Femur (tissue), 1 donor: Measurements from ENCODE around the gene NCOA7.
"Not testable (repeated sequence)": the region's sequence is repeated elsewhere in the genome, so short reads cannot be mapped to it uniquely, and the experiment has no call there.

Experiments used
- DNase-seq: peaks from one replicate; pipeline ENCODE4 v3.0.0-alpha.2; 2017

NCOA7 gene

DNA sequence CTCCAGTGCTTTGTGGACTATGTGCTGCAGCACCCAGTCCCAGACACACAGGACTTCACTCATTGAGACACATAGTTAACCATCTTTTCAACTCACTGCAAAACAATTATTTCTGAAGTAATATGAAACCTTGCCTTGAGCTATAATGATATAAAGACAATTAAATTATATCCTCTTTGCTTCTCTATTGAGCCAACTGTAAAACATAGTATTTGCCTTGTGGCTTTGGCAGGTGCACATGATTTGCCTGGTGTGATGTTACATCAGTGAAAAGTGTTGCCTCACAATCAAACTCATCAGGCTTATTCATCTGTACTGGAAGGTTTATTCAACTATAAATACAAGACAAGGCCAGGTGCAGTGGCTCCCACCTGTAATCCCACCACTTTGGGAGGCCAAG is 80.6 kb downstream of the NCOA7 start:
- no peak for DNase-seq

GRCh38 chr6:125872259-125872921 is 81.6 kb downstream of the NCOA7 start:
- DNase-seq: no peak

- DNase-seq: no peak
These were observed 91.5 kb downstream of the NCOA7 start for GRCh38 chr6:125882243-125882642.

- DNase-seq: no peak
These were observed 94.0 kb downstream of the NCOA7 start for GRCh38 chr6:125884634-125885371.

DNA sequence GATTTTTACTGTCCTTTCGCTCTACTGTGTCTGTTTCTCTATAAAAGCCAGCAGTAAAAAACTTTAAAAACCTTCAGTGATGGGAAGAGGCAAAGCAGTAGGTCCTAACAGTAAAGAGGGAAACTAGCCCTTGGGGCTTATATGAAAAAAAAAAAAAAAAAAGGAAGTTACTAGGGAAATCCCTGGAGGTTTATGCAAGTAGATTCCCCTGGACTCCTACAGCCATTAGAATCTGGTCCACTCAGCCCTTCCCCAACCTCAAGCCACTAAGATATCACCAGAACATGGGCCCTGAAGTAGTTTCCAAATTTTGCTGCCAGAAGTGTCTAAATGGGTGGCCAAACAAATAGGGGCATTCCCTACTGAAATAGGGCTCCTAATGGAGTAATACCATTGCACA is 95.3 kb downstream of the NCOA7 start:
- no peak for DNase-seq

GRCh38 chr6:125886914-125887313 is 96.2 kb downstream of the NCOA7 start:
- no peak for DNase-seq

DNA sequence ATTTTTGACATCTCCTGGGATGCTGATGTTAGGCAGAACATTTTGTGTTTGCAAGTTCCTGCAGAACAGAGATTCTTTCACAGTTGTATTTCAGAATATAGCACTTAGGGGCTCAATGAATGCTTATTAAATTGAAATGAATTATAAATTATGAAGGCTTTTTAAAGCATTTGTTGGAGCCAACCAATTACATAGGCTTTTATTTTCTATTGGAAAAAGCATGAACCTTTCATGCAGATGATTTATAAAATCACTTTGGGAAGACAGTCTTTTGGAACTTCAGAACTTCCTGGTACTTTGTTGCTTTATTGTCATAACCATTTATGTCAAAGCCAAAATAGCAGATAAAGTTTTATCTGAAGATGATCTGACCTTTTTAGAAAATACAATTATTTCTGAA is 96.6 kb downstream of the NCOA7 start:
- DNase-seq: no peak

DNA sequence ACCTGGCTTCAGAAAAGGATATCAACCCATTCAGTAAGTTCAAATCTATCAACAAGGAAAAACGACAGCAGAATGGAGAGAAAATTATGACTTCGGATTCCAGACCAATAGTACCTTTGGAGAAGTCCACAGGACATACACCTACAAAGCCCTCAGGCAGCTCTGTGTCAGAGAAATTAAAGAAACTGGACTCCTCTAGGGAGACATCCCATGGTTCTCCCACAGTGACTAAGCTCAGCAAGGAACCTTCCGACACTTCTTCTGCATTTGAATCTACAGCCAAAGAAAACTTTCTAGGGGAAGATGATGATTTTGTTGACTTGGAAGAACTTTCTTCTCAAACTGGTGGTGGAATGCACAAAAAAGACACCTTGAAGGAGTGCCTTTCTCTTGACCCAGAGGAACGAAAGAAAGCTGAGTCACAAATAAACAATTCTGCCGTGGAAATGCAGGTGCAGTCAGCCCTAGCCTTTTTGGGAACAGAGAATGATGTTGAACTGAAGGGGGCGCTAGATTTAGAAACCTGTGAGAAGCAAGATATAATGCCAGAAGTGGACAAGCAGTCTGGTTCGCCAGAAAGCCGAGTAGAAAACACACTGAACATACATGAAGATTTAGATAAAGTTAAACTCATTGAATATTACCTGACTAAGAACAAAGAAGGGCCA is 98.4 kb downstream of the NCOA7 start:
- no peak for DNase-seq

GRCh38 chr6:125899726-125900182 is 109.0 kb downstream of the NCOA7 start:
- no peak for DNase-seq

DNA sequence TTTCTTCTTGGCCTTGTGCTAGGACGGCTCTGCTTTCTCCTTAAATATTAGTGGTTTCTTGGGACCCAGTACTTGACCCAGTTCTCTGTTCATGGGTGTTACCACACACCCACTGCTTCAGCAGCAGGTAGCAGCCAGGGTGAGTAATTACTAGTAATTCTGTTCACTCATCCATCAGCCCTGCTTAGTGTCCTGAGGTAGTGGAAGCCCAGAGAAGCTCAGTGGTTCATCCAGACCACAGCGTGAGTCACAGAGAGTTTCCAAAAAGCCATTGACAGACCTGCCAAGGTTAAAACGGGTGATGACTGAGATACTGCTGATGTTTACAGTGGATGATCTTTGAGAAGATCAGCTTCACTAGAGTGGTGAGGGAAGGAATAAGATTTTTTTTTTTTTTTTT is 114.1 kb downstream of the NCOA7 start:
- DNase-seq: no peak

GRCh38 chr6:125906158-125906998 is 115.6 kb downstream of the NCOA7 start:
- DNase-seq: no peak

GRCh38 chr6:125910527-125910926 is 119.8 kb downstream of the NCOA7 start:
- DNase-seq: no peak

DNA sequence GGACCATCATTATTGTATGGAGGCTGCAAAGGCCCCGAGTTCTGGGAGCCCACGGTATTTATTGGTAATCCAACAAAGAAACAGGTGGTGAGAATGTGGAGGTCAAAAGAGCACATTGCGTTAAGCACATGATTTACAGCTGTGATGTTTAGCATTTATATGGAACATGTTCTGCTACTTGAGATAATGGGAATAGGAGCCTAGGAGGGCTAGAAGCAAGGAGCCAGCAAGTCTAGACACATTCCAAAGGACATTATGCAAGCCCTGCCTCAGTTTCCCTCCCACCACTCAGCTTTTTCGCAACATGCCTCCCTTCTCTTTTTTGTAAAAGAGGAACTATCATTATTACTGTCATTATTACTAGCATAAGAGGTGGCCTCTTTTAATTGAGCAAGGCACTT is 120.3 kb downstream of the NCOA7 start:
- DNase-seq: not testable (repeated sequence)

GRCh38 chr6:125912430-125912829 is 121.7 kb downstream of the NCOA7 start:
- not testable (repeated sequence) for DNase-seq

- no peak for DNase-seq
These were observed 122.4 kb downstream of the NCOA7 start for GRCh38 chr6:125913145-125913544.

GRCh38 chr6:125913864-125914351 is 123.1 kb downstream of the NCOA7 start:
- no peak for DNase-seq

- DNase-seq: no peak
These were observed 127.5 kb downstream of the NCOA7 start for GRCh38 chr6:125918230-125918629.

- no peak for DNase-seq
These were observed 128.2 kb downstream of the NCOA7 start for GRCh38 chr6:125918681-125919566.

DNA sequence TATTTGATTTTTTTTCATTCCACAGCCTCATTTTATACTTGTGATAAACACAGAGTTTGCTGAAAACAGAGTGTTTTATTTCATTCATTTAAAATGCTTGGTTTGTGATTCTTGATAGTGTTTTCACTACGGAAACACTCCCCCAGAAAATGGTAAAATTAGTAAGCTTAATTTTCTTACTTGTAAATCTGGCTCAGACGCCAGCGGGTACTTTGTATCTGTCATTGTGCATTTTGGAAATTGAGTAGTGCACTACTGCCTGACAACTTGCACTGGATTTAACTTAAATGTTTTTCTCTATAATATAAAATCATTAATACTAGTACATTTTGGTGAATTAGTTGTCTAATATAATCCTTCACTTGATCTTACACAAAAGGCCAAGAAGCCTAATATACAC is 128.9 kb downstream of the NCOA7 start:
- DNase-seq: no peak

DNA sequence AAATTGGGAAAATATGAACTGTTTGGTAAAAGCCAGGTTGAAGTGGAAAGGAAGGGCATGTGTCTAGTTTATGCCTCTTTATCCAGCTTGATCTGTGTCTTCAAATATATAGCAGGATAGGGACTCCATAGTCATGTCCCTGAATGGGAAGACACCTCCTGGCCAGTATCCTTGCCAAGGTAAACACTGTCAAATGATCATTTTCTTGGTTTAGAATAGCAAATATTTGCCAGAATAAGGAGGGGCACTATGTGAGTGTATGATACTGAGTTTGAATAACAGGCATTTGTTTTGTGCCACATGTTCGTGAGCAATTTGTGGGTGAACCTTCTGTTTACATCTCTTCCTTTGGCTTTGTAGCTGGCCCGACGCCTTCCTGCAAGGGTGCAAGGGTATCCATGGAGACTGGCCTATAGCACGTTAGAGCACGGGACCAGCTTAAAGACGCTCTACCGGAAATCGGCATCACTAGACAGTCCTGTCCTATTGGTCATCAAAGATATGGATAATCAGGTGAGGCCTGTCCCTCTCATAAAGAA is 131.6 kb downstream of the NCOA7 start:
- no peak for DNase-seq

GRCh38 chr6:125923366-125923877 is 132.7 kb downstream of the NCOA7 start:
- no peak for DNase-seq
